Measurements from ENCODE around the gene RAB1A. TPM values are rescaled to one million over a fixed set of nuclear protein-coding genes. Genes with fewer than 3 reads are reported as not detected.
A peak's percentile ranks its signal among the peaks of the same experiment; 100 is the strongest.

The RAB1A gene
- total and polyA plus RNA-seq, 2 of the 13 experiments (the other 11 are each of a cell fraction or from before 2014, with no cell fraction given) = 206 to 226 TPM

DNA sequence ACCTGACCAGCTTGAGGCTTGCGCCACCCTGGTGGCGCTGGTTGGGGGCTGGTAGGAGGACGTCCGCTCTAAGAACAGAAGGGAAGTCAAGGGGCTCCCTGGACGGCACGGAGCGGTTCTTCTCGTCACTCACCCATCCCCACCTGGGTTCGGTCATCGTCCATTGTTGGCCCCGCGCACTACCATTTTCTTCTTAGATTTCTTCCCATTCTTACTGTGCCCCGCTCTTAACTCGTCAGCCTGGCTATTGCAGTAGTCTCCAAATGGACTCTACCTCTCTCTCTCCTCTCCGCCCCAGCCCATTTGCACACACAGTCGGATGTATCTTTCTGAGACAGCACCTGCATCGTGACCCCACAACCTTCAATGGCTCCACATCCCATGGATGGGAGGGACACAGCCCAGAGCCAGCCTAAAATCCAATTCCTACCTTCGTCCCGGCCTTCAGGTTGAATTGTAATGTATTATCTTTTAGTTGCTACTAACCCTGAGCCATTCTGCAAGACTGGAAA is 814 bp upstream of the RAB1A start (continued):
- no peak for TF ChIP-seq ZNF431 (CRISPR knock-in tag; IDR thresholded peaks at IDR 0.05; ENCODE audit: borderline replicate concordance, low read depth)
- TF ChIP-seq ZNF776 (CRISPR knock-in tag; IDR thresholded peaks at IDR 0.05) = 0 out of 2 replicates have a peak, but pooled peaks have one; percentile 45
- TF ChIP-seq ARID2 (CRISPR knock-in tag; IDR thresholded peaks at IDR 0.05; ENCODE audit: borderline replicate concordance) = 0 out of 2 replicates have a peak, but pooled peaks have one; percentile 66
- no peak for TF ChIP-seq NR2F6 (IDR thresholded peaks at IDR 0.05)
- TF ChIP-seq NR2F6 (CRISPR knock-in tag; IDR thresholded peaks at IDR 0.05) = no peak
- TF ChIP-seq PCBP1 (IDR thresholded peaks at IDR 0.05; ENCODE audit: borderline replicate concordance, low read depth, low read length) = peak; percentile 40; the same call in 1 of the 2 replicates
- TF ChIP-seq TEAD3 (CRISPR knock-in tag; optimal IDR thresholded peaks at IDR 0.05; ENCODE audit: borderline replicate concordance) = no peak
- TF ChIP-seq, protein P1, sequence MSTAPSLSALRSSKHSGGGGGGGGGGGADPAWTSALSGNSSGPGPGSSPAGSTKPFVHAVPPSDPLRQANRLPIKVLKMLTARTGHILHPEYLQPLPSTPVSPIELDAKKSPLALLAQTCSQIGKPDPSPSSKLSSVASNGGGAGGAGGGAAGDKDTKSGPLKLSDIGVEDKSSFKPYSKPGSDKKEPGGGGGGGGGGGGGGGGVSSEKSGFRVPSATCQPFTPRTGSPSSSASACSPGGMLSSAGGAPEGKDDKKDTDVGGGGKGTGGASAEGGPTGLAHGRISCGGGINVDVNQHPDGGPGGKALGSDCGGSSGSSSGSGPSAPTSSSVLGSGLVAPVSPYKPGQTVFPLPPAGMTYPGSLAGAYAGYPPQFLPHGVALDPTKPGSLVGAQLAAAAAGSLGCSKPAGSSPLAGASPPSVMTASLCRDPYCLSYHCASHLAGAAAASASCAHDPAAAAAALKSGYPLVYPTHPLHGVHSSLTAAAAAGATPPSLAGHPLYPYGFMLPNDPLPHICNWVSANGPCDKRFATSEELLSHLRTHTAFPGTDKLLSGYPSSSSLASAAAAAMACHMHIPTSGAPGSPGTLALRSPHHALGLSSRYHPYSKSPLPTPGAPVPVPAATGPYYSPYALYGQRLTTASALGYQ (CRISPR knock-in tag; IDR thresholded peaks at IDR 0.05) = peak; percentile 43; the same call in 1 of the 2 replicates
- TF ChIP-seq ZNF777 (CRISPR knock-in tag; IDR thresholded peaks at IDR 0.05) = peak; percentile 93
- peak; percentile 68; the same call in 1 of the 2 replicates for TF ChIP-seq ZFP82 (CRISPR knock-in tag; IDR thresholded peaks at IDR 0.05; ENCODE audit: borderline replicate concordance)
- peak; percentile 53; the same call in 1 of the 2 replicates for TF ChIP-seq ZNF12 (CRISPR knock-in tag; IDR thresholded peaks at IDR 0.05)
- no peak for TF ChIP-seq KLF15 (CRISPR knock-in tag; IDR thresholded peaks at IDR 0.05; ENCODE audit: borderline replicate concordance)
- no peak for TF ChIP-seq SETDB1 (CRISPR knock-in tag; IDR thresholded peaks at IDR 0.05; ENCODE audit: borderline replicate concordance)
- no peak; a peak in 1 of 4 replicates for TF ChIP-seq KLF16 (CRISPR knock-in tag; IDR thresholded peaks at IDR 0.05)
- 0 out of 2 replicates have a peak, but pooled peaks have one; percentile 67 for TF ChIP-seq MTF2 (CRISPR knock-in tag; IDR thresholded peaks at IDR 0.05; ENCODE audit: borderline replicate concordance)
- TF ChIP-seq DNMT1 (CRISPR knock-in tag; IDR thresholded peaks at IDR 0.05) = no peak; the same call in 1 of the 2 replicates
- no peak for TF ChIP-seq ZNF781 (CRISPR knock-in tag; IDR thresholded peaks at IDR 0.05; ENCODE audit: borderline replicate concordance, not compliant biosample characterization)
- TF ChIP-seq ZNF883 (CRISPR knock-in tag; IDR thresholded peaks at IDR 0.05; ENCODE audit: not compliant biosample characterization) = peak; percentile 19
- TF ChIP-seq, protein P2, sequence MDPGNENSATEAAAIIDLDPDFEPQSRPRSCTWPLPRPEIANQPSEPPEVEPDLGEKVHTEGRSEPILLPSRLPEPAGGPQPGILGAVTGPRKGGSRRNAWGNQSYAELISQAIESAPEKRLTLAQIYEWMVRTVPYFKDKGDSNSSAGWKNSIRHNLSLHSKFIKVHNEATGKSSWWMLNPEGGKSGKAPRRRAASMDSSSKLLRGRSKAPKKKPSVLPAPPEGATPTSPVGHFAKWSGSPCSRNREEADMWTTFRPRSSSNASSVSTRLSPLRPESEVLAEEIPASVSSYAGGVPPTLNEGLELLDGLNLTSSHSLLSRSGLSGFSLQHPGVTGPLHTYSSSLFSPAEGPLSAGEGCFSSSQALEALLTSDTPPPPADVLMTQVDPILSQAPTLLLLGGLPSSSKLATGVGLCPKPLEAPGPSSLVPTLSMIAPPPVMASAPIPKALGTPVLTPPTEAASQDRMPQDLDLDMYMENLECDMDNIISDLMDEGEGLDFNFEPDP (CRISPR knock-in tag; conservative IDR thresholded peaks at IDR 0.05) = no peak
- 0 out of 2 replicates have a peak, but pooled peaks have one; percentile 61 for TF ChIP-seq KLF11 (CRISPR knock-in tag; IDR thresholded peaks at IDR 0.05)
- no peak for TF ChIP-seq ZNF335 (CRISPR knock-in tag; IDR thresholded peaks at IDR 0.05)
- peak; percentile 64 for TF ChIP-seq HDAC2 (CRISPR knock-in tag; IDR thresholded peaks at IDR 0.05)
- TF ChIP-seq KDM5A (IDR thresholded peaks at IDR 0.05; ENCODE audit: borderline replicate concordance, low read length) = peak; percentile 56; the same call in 1 of the 2 replicates
- TF ChIP-seq ZNF292 (CRISPR knock-in tag; IDR thresholded peaks at IDR 0.05; ENCODE audit: borderline replicate concordance, low read depth) = 0 out of 2 replicates have a peak, but pooled peaks have one; percentile 75
- no peak for TF ChIP-seq NRL (CRISPR knock-in tag; IDR thresholded peaks at IDR 0.05; ENCODE audit: borderline replicate concordance)
